GM19468 (cell line): ENCODE data around the gene ZMYND19.
"Not testable (repeated sequence)": the region's sequence is repeated elsewhere in the genome, so short reads cannot be mapped to it uniquely, and the experiment has no call there.

Experiments
- ATAC-seq: cut with Tn5 transposase; IDR thresholded peaks from one replicate; pipeline ENCODE4 v1.9.1; 2021; ENCODE audit warnings: mild to moderate bottlenecking, moderate library complexity, moderate number of reproducible peaks; ENCODE audit not compliant: unreplicated experiment; ENCODE audit errors: extremely low read depth

ZMYND19 gene

GRCh38 chr9:137564817-137565411 is 25.4 kb downstream of the ZMYND19 start:
- no peak for ATAC-seq

GRCh38 chr9:137564134-137564533 is 26.2 kb downstream of the ZMYND19 start:
- ATAC-seq = no peak

GRCh38 chr9:137558127-137558526 is 32.2 kb downstream of the ZMYND19 start:
- no peak for ATAC-seq

- no peak for ATAC-seq
These were observed 34.1 kb downstream of the ZMYND19 start for GRCh38 chr9:137556069-137556838.

- no peak for ATAC-seq
These were observed 35.1 kb downstream of the ZMYND19 start for GRCh38 chr9:137555179-137555578.

GRCh38 chr9:137554349-137554748 is 36.0 kb downstream of the ZMYND19 start:
- ATAC-seq = no peak

- not testable (repeated sequence) for ATAC-seq
These were observed 36.7 kb downstream of the ZMYND19 start for GRCh38 chr9:137553654-137554053.

- ATAC-seq = peak; percentile 7
These were observed 38.1 kb downstream of the ZMYND19 start for GRCh38 chr9:137552022-137552768.

GRCh38 chr9:137551264-137552021 is 38.9 kb downstream of the ZMYND19 start, which contains the start of gene MRPL41:
Gene MRPL41, plus strand, starts transcription at chr9:137551879. Its CDS starts 203 bp downstream, at chr9:137552082.
- peak; percentile 54 for ATAC-seq

GRCh38 chr9:137550958-137551263 is 39.4 kb downstream of the ZMYND19 start:
- not testable (repeated sequence) for ATAC-seq

GRCh38 chr9:137550231-137550621 is 40.1 kb downstream of the ZMYND19 start, which contains the start of gene PNPLA7:
Gene PNPLA7, minus strand, starts transcription at chr9:137550402. Its CDS starts 205 bp downstream, at chr9:137550197.
- ATAC-seq = no peak

- no peak for ATAC-seq
These were observed 42.4 kb downstream of the ZMYND19 start for GRCh38 chr9:137547687-137548543.

- ATAC-seq = no peak
These were observed 45.2 kb downstream of the ZMYND19 start for GRCh38 chr9:137545123-137545522.

GRCh38 chr9:137544176-137544760 is 46.0 kb downstream of the ZMYND19 start:
- ATAC-seq = no peak

GRCh38 chr9:137543237-137543963 is 46.9 kb downstream of the ZMYND19 start:
- no peak for ATAC-seq

- ATAC-seq = no peak
These were observed 47.8 kb downstream of the ZMYND19 start for GRCh38 chr9:137542486-137542885.

- ATAC-seq = no peak
These were observed 49.8 kb downstream of the ZMYND19 start for GRCh38 chr9:137540536-137540935.

- ATAC-seq = no peak
These were observed 52.3 kb downstream of the ZMYND19 start for GRCh38 chr9:137538058-137538457.
